HG02642 (cell line): ENCODE results near the gene C9orf72.

ENCODE experiments used
- ATAC-seq: cut with Tn5 transposase; IDR thresholded peaks from one replicate; pipeline ENCODE4 v1.9.1; 2021; ENCODE audit warnings: mild to moderate bottlenecking; ENCODE audit not compliant: unreplicated experiment, poor library complexity

Gene C9orf72

GRCh38 chr9:27539479-27540441, 33.5 kb downstream of the C9orf72 start:
- ATAC-seq: peak; percentile 61

GRCh38 chr9:27538647-27539046, 34.6 kb downstream of the C9orf72 start:
- ATAC-seq: peak; percentile 48

GRCh38 chr9:27537756-27538155, 35.5 kb downstream of the C9orf72 start:
- no peak for ATAC-seq

GRCh38 chr9:27537027-27537435, 36.2 kb downstream of the C9orf72 start:
- no peak for ATAC-seq

GRCh38 chr9:27536168-27536567, 37.1 kb downstream of the C9orf72 start:
- no peak for ATAC-seq

- no peak for ATAC-seq
Observed at GRCh38 chr9:27535701-27536118, 37.6 kb downstream of the C9orf72 start.

- no peak for ATAC-seq
Observed at GRCh38 chr9:27534658-27535209, 38.5 kb downstream of the C9orf72 start.

GRCh38 chr9:27534131-27534530, 39.1 kb downstream of the C9orf72 start:
- ATAC-seq: no peak

- no peak for ATAC-seq
Observed at GRCh38 chr9:27533311-27533710, 40.0 kb downstream of the C9orf72 start.

GRCh38 chr9:27532046-27532445, 41.2 kb downstream of the C9orf72 start:
- no peak for ATAC-seq

- ATAC-seq: no peak
Observed at GRCh38 chr9:27530915-27531755, 42.1 kb downstream of the C9orf72 start.

GRCh38 chr9:27529316-27530278, 43.7 kb downstream of the C9orf72 start, which contains the start of gene MOB3B:
Gene MOB3B (minus strand): TSS chr9:27529814. CDS start chr9:27455550, 74,264 bp downstream.
- peak; percentile 79 for ATAC-seq

GRCh38 chr9:27528886-27529315, 44.4 kb downstream of the C9orf72 start:
- ATAC-seq: peak; percentile 56

GRCh38 chr9:27528076-27528885, 45.0 kb downstream of the C9orf72 start:
- peak; percentile 64 for ATAC-seq

GRCh38 chr9:27527702-27528075, 45.6 kb downstream of the C9orf72 start:
- no peak for ATAC-seq

- ATAC-seq: no peak
Observed at GRCh38 chr9:27524236-27524635, 49.0 kb downstream of the C9orf72 start, which contains the start of gene IFNK. Gene IFNK (plus strand): TSS chr9:27524290. CDS start chr9:27524337, 47 bp downstream.

- no peak for ATAC-seq
Observed at GRCh38 chr9:27523141-27523540, 50.1 kb downstream of the C9orf72 start.

- no peak for ATAC-seq
Observed at GRCh38 chr9:27520986-27521385, 52.3 kb downstream of the C9orf72 start.
